Neutrophil (primary cell): Measurements from ENCODE around the gene TICAM1.
"Not testable (repeated sequence)": the region's sequence is repeated elsewhere in the genome, so short reads cannot be mapped to it uniquely, and the experiment has no call there.

Experiments
- H3K27ac ChIP-seq: fragments of 200-600 bp; sonication (generic); 2 replicates; pipeline ENCODE4 v1.5.1; 2016; ENCODE audit warnings: mild to moderate bottlenecking, moderate library complexity
- H3K27me3 ChIP-seq: fragments of 200-600 bp; sonication (generic); 2 replicates; pipeline ENCODE4 v1.6.0; 2016; ENCODE audit warnings: mild to moderate bottlenecking
- H3K36me3 ChIP-seq: fragments of 200-600 bp; sonication (generic); 2 replicates; pipeline ENCODE4 v1.5.1; 2017
- H3K4me1 ChIP-seq, 2 experiments: fragments of 200-600 bp in 1 of 2; sonication (generic) in 1 of 2; 1 replicate in 1 of 2; 2 replicates in 1 of 2; pipeline versions ENCODE4 v1.5.1 to v1.6.1; 2013 to 2016; ENCODE audit warnings: low read depth in 1 of 2, low read length in 1 of 2, mild to moderate bottlenecking in 1 of 2, moderate library complexity in 1 of 2; ENCODE audit not compliant: control insufficient read depth in 1 of 2, insufficient read depth in 1 of 2
- H3K4me3 ChIP-seq, 2 experiments: fragments of 200-600 bp in 1 of 2; sonication (generic) in 1 of 2; 1 replicate in 1 of 2; 2 replicates in 1 of 2; pipeline ENCODE4 v1.5.1; 2013 to 2016; ENCODE audit warnings: low read depth in 1 of 2, low read length in 1 of 2, mild to moderate bottlenecking in 1 of 2, moderate library complexity in 1 of 2
- H3K9me3 ChIP-seq: fragments of 200-600 bp; sonication (generic); 2 replicates; pipeline ENCODE4 v1.5.1; 2016
- TF ChIP-seq, protein P1 (sequence below): fragments of 200-600 bp; sonication (generic); IDR thresholded peaks from 2 replicates; pipeline ENCODE4 v1.5.1; 2016; ENCODE audit warnings: antibody characterized with exemption

The TICAM1 gene

DNA sequence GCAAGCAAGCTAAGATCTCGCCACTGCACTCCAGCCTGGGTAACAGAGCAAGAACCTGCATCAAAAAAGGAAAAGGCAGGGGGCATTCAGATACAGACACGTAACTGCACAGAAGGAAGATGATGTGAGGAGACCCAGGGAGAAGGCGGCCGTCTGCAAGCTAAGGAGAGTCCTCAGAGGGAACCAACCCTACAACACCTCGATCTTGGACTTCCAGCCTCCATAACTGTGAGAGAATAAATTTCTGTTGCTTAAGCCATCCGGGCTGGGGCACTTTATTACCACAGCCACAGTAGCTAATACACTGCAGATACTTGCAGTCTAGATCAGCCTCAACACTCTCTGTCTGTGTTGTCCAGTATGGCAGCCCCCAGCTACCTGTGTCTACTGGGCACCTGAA lies 7.9 kb downstream of the TICAM1 start:
- H3K27me3 ChIP-seq: no peaks in the 10 kb centered on the region
- H3K4me3 ChIP-seq: no peak overlapping the region
- H3K9me3 ChIP-seq: no peaks in the 10 kb centered on the region
- no peaks in the 10 kb centered on the region for H3K4me1 ChIP-seq
- H3K27ac ChIP-seq: no peak overlapping the region
- H3K36me3 ChIP-seq: peaks cover 14% of the 10 kb centered on the region
- TF ChIP-seq, protein P1, sequence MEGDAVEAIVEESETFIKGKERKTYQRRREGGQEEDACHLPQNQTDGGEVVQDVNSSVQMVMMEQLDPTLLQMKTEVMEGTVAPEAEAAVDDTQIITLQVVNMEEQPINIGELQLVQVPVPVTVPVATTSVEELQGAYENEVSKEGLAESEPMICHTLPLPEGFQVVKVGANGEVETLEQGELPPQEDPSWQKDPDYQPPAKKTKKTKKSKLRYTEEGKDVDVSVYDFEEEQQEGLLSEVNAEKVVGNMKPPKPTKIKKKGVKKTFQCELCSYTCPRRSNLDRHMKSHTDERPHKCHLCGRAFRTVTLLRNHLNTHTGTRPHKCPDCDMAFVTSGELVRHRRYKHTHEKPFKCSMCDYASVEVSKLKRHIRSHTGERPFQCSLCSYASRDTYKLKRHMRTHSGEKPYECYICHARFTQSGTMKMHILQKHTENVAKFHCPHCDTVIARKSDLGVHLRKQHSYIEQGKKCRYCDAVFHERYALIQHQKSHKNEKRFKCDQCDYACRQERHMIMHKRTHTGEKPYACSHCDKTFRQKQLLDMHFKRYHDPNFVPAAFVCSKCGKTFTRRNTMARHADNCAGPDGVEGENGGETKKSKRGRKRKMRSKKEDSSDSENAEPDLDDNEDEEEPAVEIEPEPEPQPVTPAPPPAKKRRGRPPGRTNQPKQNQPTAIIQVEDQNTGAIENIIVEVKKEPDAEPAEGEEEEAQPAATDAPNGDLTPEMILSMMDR: no peak

DNA sequence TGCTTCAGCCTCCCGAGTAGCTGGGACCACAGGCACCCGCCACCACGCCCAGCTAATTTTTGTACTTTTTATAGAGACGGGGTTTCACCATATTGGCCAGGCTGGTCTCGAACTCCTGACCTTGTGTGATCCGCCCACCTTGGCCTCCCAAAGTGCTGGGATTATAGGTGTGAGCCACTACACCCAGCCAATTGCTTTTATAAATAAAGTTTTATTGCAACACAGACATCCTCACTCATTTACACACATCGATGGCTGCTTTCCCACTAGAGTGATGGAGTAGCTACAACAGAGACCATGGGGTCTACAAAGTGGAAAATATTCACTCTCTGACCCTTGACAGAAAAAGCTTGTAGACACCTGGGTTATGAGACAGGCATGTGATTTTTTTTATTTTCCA lies 9.2 kb downstream of the TICAM1 start:
- peaks cover 26% of the 10 kb centered on the region for H3K36me3 ChIP-seq
- H3K4me3 ChIP-seq, H3K4me1 ChIP-seq, H3K27ac ChIP-seq, H3K9me3 ChIP-seq, H3K27me3 ChIP-seq: not testable (repeated sequence)

DNA sequence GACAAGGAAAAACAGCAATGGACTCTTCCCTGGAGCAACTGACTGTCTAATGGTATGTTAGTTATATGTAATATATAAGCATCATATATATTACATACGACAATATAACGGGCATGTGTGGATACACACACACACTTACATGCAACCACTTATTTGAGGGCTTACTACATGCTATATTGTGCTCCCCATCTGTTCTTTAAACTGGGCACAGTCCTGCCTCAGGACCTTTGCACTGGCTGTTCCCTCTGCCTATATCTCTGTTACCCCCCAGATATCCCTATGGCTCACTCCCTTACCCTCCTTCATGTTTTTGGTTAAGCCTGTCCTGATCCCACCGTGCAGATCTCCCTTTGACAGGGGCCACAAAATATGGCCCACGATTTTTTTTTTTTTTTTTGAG lies 10.2 kb downstream of the TICAM1 start:
- Histone ChIP-seq H3K9me3 (no peaks in the 10 kb centered on the region), H3K4me1 (no peaks in the 10 kb centered on the region)
- TF ChIP-seq, protein P1: no peak

DNA sequence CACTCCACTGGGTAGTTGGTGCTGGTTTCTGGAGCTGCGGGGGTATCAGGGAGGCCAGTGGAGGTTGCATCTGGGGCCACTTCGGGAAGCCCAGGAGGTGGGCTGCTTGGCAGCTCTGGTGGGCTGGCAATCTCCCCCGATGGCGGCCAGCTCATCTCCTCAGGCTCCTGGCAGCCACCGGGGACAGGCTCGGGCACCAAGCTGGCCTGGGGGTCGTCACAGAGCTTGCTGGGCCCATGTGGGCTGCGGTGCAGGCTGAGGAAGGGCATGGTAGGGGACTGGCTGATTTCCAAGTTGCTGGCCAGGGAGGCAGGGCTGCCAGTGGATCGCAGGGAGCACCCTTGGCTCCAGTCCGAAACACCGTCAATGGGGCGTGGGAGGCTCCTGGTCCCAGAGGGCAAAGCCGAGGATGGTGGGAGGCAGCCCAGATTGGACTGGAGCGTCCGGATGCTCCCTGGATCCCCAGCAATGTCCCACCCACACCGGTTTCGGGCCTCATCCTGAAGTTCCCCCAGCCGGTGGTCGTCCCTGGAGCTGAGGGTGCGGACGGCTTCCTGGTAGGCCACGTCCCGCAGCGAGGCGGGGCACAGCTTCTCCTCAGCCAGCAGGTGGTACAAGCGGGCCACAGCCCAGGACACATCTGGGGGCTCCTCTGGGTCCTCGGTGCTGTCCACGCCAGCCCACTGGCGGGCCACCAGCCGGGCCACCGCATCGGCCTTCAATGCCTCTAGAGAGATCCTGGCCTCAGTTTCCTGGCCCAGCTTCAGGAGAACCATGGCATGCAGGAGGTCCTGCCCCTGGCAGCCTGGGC lies 13.8 kb downstream of the TICAM1 start:
- H3K27ac ChIP-seq: no peak overlapping the region
- H3K9me3 ChIP-seq: no peaks in the 10 kb centered on the region
- TF ChIP-seq, protein P1: no peak
- no peak overlapping the region for H3K4me3 ChIP-seq
- peaks cover 36% of the 10 kb centered on the region for H3K36me3 ChIP-seq
- H3K27me3 ChIP-seq: no peaks in the 10 kb centered on the region
- peaks cover 9 to 10% of the 10 kb centered on the region in 2 experiments for H3K4me1 ChIP-seq

More for the DNA sequence above, 10.2 kb downstream of the TICAM1 start:
- H3K27ac ChIP-seq: no peak overlapping the region
- H3K4me3 ChIP-seq: no peak overlapping the region
- no peaks in the 10 kb centered on the region for H3K27me3 ChIP-seq
- H3K36me3 ChIP-seq: peaks cover 37% of the 10 kb centered on the region

DNA sequence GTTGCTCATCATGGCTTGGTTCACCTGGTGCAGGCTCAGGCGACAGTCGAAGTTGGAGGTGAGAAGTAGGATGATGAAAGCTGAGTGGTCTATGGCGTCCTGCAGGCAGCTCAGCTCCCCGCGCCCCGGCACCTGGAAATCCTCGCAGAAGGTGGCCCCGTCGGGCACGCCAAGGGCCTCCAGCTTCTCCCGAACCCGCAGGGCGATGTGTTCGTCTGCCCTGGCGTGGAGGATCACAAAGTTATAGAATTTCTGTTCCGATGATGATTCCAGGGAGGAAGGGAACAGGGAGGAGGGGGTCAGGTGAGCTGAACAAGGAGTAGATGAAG lies 14.6 kb downstream of the TICAM1 start:
- Histone ChIP-seq H3K36me3 (peaks cover 36% of the 10 kb centered on the region), H3K4me1 (peaks cover 9 to 10% of the 10 kb centered on the region in 2 experiments), H3K27ac (no peak overlapping the region), H3K9me3 (no peaks in the 10 kb centered on the region), H3K27me3 (no peaks in the 10 kb centered on the region), H3K4me3 (no peak overlapping the region)
- TF ChIP-seq, protein P1: no peak

DNA sequence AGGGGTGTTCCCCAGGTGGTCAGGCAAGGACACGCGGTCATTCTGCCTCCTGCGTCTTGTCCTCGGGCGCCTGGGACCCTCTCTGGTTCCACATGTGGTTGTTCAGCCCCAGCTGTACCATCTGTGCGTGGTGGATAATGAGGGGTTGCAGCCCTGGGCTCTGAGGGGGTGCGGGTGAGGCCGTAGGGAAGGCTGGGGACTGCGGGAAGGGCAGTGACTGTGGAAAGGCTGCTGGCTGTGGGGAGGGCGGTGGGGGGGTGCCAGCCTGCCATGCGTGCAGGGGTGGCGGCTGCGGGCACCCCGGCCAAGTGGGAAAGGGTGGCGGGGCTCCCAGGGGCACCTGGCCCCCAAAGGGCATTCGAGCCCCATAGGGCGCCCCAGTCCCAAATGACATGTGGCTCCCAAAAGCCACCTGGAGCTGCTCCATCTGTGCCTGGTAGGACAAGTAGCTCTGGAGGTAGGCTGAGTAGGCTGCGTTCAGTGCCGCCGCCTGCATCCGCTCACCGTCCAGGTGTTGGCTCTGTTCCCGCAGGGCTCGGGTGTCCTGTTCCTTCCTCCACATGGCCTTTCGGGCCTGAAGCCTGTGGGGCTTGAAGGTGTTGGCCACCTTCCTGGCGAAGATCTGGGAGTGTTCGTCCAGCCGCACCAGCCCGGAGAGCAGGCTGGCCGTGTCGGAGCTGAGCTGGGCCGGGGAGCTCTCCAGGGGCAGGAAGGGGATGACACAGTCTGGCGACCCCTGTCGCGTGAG lies 15.1 kb downstream of the TICAM1 start:
- peaks cover 36% of the 10 kb centered on the region for H3K36me3 ChIP-seq
- TF ChIP-seq, protein P1: no peak
- H3K27me3 ChIP-seq: no peaks in the 10 kb centered on the region
- H3K9me3 ChIP-seq: no peaks in the 10 kb centered on the region
- no peak overlapping the region for H3K4me3 ChIP-seq
- H3K27ac ChIP-seq: no peak overlapping the region
- H3K4me1 ChIP-seq: peaks cover 9 to 10% of the 10 kb centered on the region in 2 experiments
